Jurkat, Clone E6-1 (cell line): Measurements from ENCODE around the gene INSRR.

Experiments
- DNase-seq: peaks from one replicate; pipeline ENCODE4 v3.0.0-alpha.2; 2011; ENCODE audit warnings: low read depth, low spot score
- H3K4me3 ChIP-seq: 2 replicates; pipeline ENCODE4 v1.5.1; 2011; ENCODE audit warnings: mild to moderate bottlenecking, low read length, control low read depth, moderate library complexity

INSRR gene

GRCh38 chr1:156895455-156895812 lies 36.5 kb upstream of the INSRR start:
- H3K4me3 ChIP-seq = no peak overlapping the region

GRCh38 chr1:156894711-156895454 lies 36.0 kb upstream of the INSRR start:
- no peak for DNase-seq
- H3K4me3 ChIP-seq = no peak overlapping the region

More at GRCh38 chr1:156895455-156895812, 36.5 kb upstream of the INSRR start:
- DNase-seq = no peak

- H3K4me3 ChIP-seq = no peak overlapping the region
Measured at GRCh38 chr1:156894001-156894400, 35.1 kb upstream of the INSRR start.

GRCh38 chr1:156893048-156893953 lies 34.4 kb upstream of the INSRR start, which contains the start of gene PEAR1:
PEAR1 (plus strand) TSS chr1:156893718; CDS start chr1:156903927, 10,209 bp downstream.
- peak within 1 kb of the TSS; percentile 16; the same call in 1 of the 2 replicates for H3K4me3 ChIP-seq
- DNase-seq = no peak

More at GRCh38 chr1:156894001-156894400, 35.1 kb upstream of the INSRR start:
- no peak for DNase-seq

- peak overlapping the region; percentile 16; the same call in 1 of the 2 replicates for H3K4me3 ChIP-seq
- peak; percentile 66 for DNase-seq
Measured at GRCh38 chr1:156892190-156893047, 33.5 kb upstream of the INSRR start.

GRCh38 chr1:156889802-156890580 lies 31.1 kb upstream of the INSRR start:
- H3K4me3 ChIP-seq = no peak overlapping the region
- peak; percentile 23 for DNase-seq

GRCh38 chr1:156887734-156888133 lies 28.8 kb upstream of the INSRR start:
- H3K4me3 ChIP-seq = no peak overlapping the region
- no peak for DNase-seq

- no peak overlapping the region for H3K4me3 ChIP-seq
- DNase-seq = no peak
Measured at GRCh38 chr1:156887317-156887716, 28.4 kb upstream of the INSRR start.

- H3K4me3 ChIP-seq = no peak overlapping the region
- no peak for DNase-seq
Measured at GRCh38 chr1:156886583-156887281, 27.8 kb upstream of the INSRR start.

- no peak overlapping the region for H3K4me3 ChIP-seq
- DNase-seq = no peak
Measured at GRCh38 chr1:156885880-156886355, 27.0 kb upstream of the INSRR start.

GRCh38 chr1:156885314-156885713 lies 26.4 kb upstream of the INSRR start:
- DNase-seq = no peak
- H3K4me3 ChIP-seq = no peak overlapping the region

- no peak overlapping the region for H3K4me3 ChIP-seq
- no peak for DNase-seq
Measured at GRCh38 chr1:156884560-156885184, 25.8 kb upstream of the INSRR start.

- no peak for DNase-seq
- H3K4me3 ChIP-seq = no peak overlapping the region
Measured at GRCh38 chr1:156883919-156884318, 25.0 kb upstream of the INSRR start.

GRCh38 chr1:156882543-156882942 lies 23.6 kb upstream of the INSRR start:
- no peak overlapping the region for H3K4me3 ChIP-seq
- DNase-seq = no peak

GRCh38 chr1:156881663-156882062 lies 22.7 kb upstream of the INSRR start:
- no peak for DNase-seq
- H3K4me3 ChIP-seq = no peak overlapping the region

GRCh38 chr1:156881101-156881500 lies 22.2 kb upstream of the INSRR start:
- DNase-seq = no peak
- H3K4me3 ChIP-seq = no peak overlapping the region

GRCh38 chr1:156880473-156880872 lies 21.6 kb upstream of the INSRR start:
- H3K4me3 ChIP-seq = no peak overlapping the region
- DNase-seq = no peak
